ENCODE data around the gene PLAAT5.

Gene PLAAT5

DNA sequence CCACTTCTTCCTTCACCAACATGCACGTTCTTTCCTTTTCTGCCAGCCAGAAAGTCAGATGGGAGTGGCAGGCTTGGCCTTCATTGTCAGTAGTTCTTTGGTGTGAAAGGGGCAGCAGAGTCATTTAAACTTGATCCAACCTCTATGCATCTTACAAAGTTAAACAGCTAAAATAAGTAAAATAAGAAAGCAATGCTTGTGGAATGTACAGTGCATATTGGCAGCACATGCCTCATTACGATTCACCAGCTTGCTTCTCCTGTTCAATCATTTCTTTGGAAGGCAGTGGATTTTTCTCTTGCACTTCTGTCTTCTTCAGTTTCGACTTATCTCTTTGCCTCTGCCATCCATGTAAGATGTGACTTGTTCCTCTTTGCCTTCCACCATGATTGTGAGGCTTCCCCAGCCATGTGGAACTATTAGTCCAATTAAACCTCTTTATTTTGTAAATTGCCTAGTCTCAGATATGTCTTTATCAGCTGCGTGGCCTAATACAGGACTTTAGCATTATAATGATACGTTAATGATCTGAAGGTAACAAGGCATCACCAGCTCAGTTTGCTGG is 29.7 kb upstream of the PLAAT5 start:
- no peak for ATAC-seq

DNA sequence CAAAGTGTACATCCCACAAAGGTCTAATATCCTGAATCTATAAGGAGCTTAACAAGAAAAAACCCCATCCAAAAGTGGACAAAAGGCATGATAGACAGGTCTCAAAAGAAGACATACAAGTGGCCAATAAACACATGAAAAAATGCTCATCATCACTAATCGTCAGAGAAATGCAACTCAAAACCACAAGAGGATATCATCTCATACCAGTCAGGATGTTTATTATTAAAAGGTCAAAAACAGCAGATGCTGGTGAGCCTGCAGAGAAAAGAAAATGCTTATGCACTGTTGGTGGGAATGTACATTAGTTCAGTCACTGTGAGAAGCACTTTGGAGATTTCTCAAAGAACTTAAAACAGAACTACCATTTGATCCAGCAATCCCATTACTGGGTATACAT is 27.6 kb upstream of the PLAAT5 start:
- no peak for ATAC-seq
- TF ChIP-seq RARB (CRISPR knock-in tag; IDR thresholded peaks at IDR 0.05) (no peak), ZNF565 (CRISPR knock-in tag; conservative IDR thresholded peaks at IDR 0.05; ENCODE audit: low read depth) (no peak), ESRRG (CRISPR knock-in tag; IDR thresholded peaks at IDR 0.05) (no peak), ZFP30 (CRISPR knock-in tag; IDR thresholded peaks at IDR 0.05) (no peak), PPARA (CRISPR knock-in tag; IDR thresholded peaks at IDR 0.05; ENCODE audit: borderline replicate concordance) (no peak), ZNF70 (CRISPR knock-in tag; IDR thresholded peaks at IDR 0.05) (no peak), POU6F1 (CRISPR knock-in tag; IDR thresholded peaks at IDR 0.05; ENCODE audit: borderline replicate concordance, low read depth) (no peak), TOX (CRISPR knock-in tag; IDR thresholded peaks at IDR 0.05; ENCODE audit: borderline replicate concordance) (no peak), SNAI2 (CRISPR knock-in tag; IDR thresholded peaks at IDR 0.05) (no peak)
- TF ChIP-seq, protein P1, sequence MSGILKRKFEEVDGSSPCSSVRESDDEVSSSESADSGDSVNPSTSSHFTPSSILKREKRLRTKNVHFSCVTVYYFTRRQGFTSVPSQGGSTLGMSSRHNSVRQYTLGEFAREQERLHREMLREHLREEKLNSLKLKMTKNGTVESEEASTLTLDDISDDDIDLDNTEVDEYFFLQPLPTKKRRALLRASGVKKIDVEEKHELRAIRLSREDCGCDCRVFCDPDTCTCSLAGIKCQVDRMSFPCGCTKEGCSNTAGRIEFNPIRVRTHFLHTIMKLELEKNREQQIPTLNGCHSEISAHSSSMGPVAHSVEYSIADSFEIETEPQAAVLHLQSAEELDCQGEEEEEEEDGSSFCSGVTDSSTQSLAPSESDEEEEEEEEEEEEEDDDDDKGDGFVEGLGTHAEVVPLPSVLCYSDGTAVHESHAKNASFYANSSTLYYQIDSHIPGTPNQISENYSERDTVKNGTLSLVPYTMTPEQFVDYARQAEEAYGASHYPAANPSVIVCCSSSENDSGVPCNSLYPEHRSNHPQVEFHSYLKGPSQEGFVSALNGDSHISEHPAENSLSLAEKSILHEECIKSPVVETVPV (CRISPR knock-in tag; IDR thresholded peaks at IDR 0.05), result no peak

More for the DNA sequence above, 29.7 kb upstream of the PLAAT5 start:
- TF ChIP-seq ZNF8 (CRISPR knock-in tag; IDR thresholded peaks at IDR 0.05) (no peak), ZNF565 (CRISPR knock-in tag; conservative IDR thresholded peaks at IDR 0.05; ENCODE audit: low read depth) (no peak), ZFP30 (CRISPR knock-in tag; IDR thresholded peaks at IDR 0.05) (no peak), ZFP3 (CRISPR knock-in tag; IDR thresholded peaks at IDR 0.05) (no peak), PATZ1 (CRISPR knock-in tag; IDR thresholded peaks at IDR 0.05; ENCODE audit: borderline replicate concordance) (no peak), OSR1 (CRISPR knock-in tag; IDR thresholded peaks at IDR 0.05) (no peak), ZC3H10 (CRISPR knock-in tag; IDR thresholded peaks at IDR 0.05) (no peak), BACH2 (CRISPR knock-in tag; IDR thresholded peaks at IDR 0.05; ENCODE audit: borderline replicate concordance) (no peak), TCF4 (CRISPR knock-in tag; IDR thresholded peaks at IDR 0.05; ENCODE audit: borderline replicate concordance) (no peak), SNAI2 (CRISPR knock-in tag; IDR thresholded peaks at IDR 0.05) (no peak), ARNTL (CRISPR knock-in tag; IDR thresholded peaks at IDR 0.05; ENCODE audit: borderline replicate concordance, low read depth) (no peak), CSDC2 (CRISPR knock-in tag; IDR thresholded peaks at IDR 0.05) (no peak)
- TF ChIP-seq, protein P1 (CRISPR knock-in tag; IDR thresholded peaks at IDR 0.05), result no peak

DNA sequence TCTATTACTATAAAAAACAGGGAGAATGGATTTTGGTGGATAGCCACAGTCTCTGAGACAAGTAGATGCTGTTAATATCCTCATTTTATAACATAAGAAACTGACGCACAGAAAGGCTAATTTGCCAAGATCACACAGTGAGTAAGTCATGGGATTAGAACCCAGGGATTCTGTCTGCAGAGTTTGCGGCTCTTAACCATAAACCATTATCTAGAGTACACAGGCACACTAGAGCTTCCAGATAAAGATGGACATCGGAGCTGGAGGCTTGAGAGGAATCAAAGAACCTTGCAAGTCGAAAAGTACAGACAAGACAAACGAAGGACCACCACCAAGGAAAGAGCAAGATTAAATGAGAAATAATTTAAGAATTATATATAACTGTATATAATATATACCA is 26.2 kb upstream of the PLAAT5 start:
- TF ChIP-seq POU6F1 (CRISPR knock-in tag; IDR thresholded peaks at IDR 0.05; ENCODE audit: borderline replicate concordance, low read depth), result no peak
- TF ChIP-seq ZNF70 (CRISPR knock-in tag; IDR thresholded peaks at IDR 0.05), result no peak
- TF ChIP-seq CSDC2 (CRISPR knock-in tag; IDR thresholded peaks at IDR 0.05), result no peak
- TF ChIP-seq TOX (CRISPR knock-in tag; IDR thresholded peaks at IDR 0.05; ENCODE audit: borderline replicate concordance), result no peak
- TF ChIP-seq ZFP3 (CRISPR knock-in tag; IDR thresholded peaks at IDR 0.05), result no peak
- TF ChIP-seq OSR1 (CRISPR knock-in tag; IDR thresholded peaks at IDR 0.05), result no peak
- no peak for ATAC-seq

GRCh38 chr11:63516109-63516508 is 25.1 kb upstream of the PLAAT5 start:
- ATAC-seq, result no peak
- TF ChIP-seq, protein P1 (CRISPR knock-in tag; IDR thresholded peaks at IDR 0.05), result no peak
- no peak for TF ChIP-seq ESRRG (CRISPR knock-in tag; IDR thresholded peaks at IDR 0.05)
- TF ChIP-seq SNAI2 (CRISPR knock-in tag; IDR thresholded peaks at IDR 0.05), result no peak
- TF ChIP-seq POU6F1 (CRISPR knock-in tag; IDR thresholded peaks at IDR 0.05; ENCODE audit: borderline replicate concordance, low read depth), result no peak
- no peak for TF ChIP-seq PATZ1 (CRISPR knock-in tag; IDR thresholded peaks at IDR 0.05; ENCODE audit: borderline replicate concordance)
- no peak for TF ChIP-seq BACH2 (CRISPR knock-in tag; IDR thresholded peaks at IDR 0.05; ENCODE audit: borderline replicate concordance)

All from SK-N-SH treated with all-trans-retinoic acid at 6 μM for 48 hours (cell line).